ENCODE results near the gene PEAK3.

- TF ChIP-seq POLR2A (IDR thresholded peaks at IDR 0.05) (no peak), CTCF (IDR thresholded peaks at IDR 0.05) (no peak)
Measured at GRCh38 chr19:2237869-2238153, 44.2 kb downstream of the PEAK3 start.
